ENCODE results near the gene IL24. TPM values are rescaled to one million over a fixed set of nuclear protein-coding genes. Genes with fewer than 3 reads are reported as not detected.

Gene IL24
- total and polyA plus RNA-seq, 3 donors from 2014 or later = not detected

- no peak overlapping the region for H3K4me3 ChIP-seq
- no peaks in the 10 kb centered on the region for H3K36me3 ChIP-seq (ENCODE audit: low read depth, missing control alignments)
- no peaks in the 10 kb centered on the region for H3K27me3 ChIP-seq
- H3K4me1 ChIP-seq = no peaks in the 10 kb centered on the region
- H3K9me3 ChIP-seq = no peaks in the 10 kb centered on the region
- intact Hi-C loops (cut with DNase I; ENCODE audit: low total_unique reads) = no loop called here
- WGBS, 2 donors = 88 to 91% methylated on average over 6 of the region's 6 CpGs
- TF ChIP-seq POLR2A (IDR thresholded peaks at IDR 0.05) (no peak), CTCF (IDR thresholded peaks at IDR 0.05) (no peak)
- DNase-seq = no peak
- no peak overlapping the region for H3K27ac ChIP-seq
Measured at GRCh38 chr1:206929524-206929923, 32.3 kb downstream of the IL24 start.

- DNase-seq = no peak
- intact Hi-C loops (cut with DNase I; ENCODE audit: low total_unique reads) = no loop called here
- TF ChIP-seq POLR2A (IDR thresholded peaks at IDR 0.05) = no peak
- no peak for TF ChIP-seq CTCF (IDR thresholded peaks at IDR 0.05)
- H3K36me3 ChIP-seq (ENCODE audit: low read depth, missing control alignments) = no peaks in the 10 kb centered on the region
- H3K27ac ChIP-seq = no peak overlapping the region
- 81 to 90% methylated on average over 17 of the region's 17 CpGs for WGBS, 2 donors
- H3K4me1 ChIP-seq = no peaks in the 10 kb centered on the region
- H3K27me3 ChIP-seq = no peaks in the 10 kb centered on the region
- no peaks in the 10 kb centered on the region for H3K9me3 ChIP-seq
- H3K4me3 ChIP-seq = no peak overlapping the region
Measured at GRCh38 chr1:206930210-206930798, 33.1 kb downstream of the IL24 start.

GRCh38 chr1:206931709-206932108, 34.5 kb downstream of the IL24 start:
- no peak for DNase-seq
- no peak overlapping the region for H3K27ac ChIP-seq
- no peak overlapping the region for H3K4me3 ChIP-seq
- WGBS, 2 donors = 81 to 94% methylated on average over 6 of the region's 6 CpGs
- no peaks in the 10 kb centered on the region for H3K9me3 ChIP-seq
- TF ChIP-seq POLR2A (IDR thresholded peaks at IDR 0.05) = no peak
- no peaks in the 10 kb centered on the region for H3K36me3 ChIP-seq (ENCODE audit: low read depth, missing control alignments)
- intact Hi-C loops (cut with DNase I; ENCODE audit: low total_unique reads) = no loop called here
- no peaks in the 10 kb centered on the region for H3K27me3 ChIP-seq
- no peaks in the 10 kb centered on the region for H3K4me1 ChIP-seq

GRCh38 chr1:206932177-206932576, 34.9 kb downstream of the IL24 start:
- no peaks in the 10 kb centered on the region for H3K27me3 ChIP-seq
- intact Hi-C loops (cut with DNase I; ENCODE audit: low total_unique reads) = no loop called here
- no peak overlapping the region for H3K27ac ChIP-seq
- H3K9me3 ChIP-seq = no peaks in the 10 kb centered on the region
- no peak for TF ChIP-seq CTCF (IDR thresholded peaks at IDR 0.05)
- no peak for TF ChIP-seq POLR2A (IDR thresholded peaks at IDR 0.05)
- DNase-seq = no peak
- H3K36me3 ChIP-seq (ENCODE audit: low read depth, missing control alignments) = no peaks in the 10 kb centered on the region
- H3K4me3 ChIP-seq = no peak overlapping the region
- WGBS, 2 donors = 50 to 63% methylated on average over 8 of the region's 8 CpGs
- H3K4me1 ChIP-seq = no peaks in the 10 kb centered on the region

GRCh38 chr1:206933333-206933945, 36.2 kb downstream of the IL24 start:
- H3K4me1 ChIP-seq = no peaks in the 10 kb centered on the region
- no peaks in the 10 kb centered on the region for H3K36me3 ChIP-seq (ENCODE audit: low read depth, missing control alignments)
- H3K27ac ChIP-seq = no peak overlapping the region
- WGBS, 2 donors = 82 to 85% methylated on average over 6 to 8 of the region's 8 CpGs
- DNase-seq = peak; percentile 40
- no peaks in the 10 kb centered on the region for H3K27me3 ChIP-seq
- no peak overlapping the region for H3K4me3 ChIP-seq
- intact Hi-C loops (cut with DNase I; ENCODE audit: low total_unique reads) = no loop called here
- no peaks in the 10 kb centered on the region for H3K9me3 ChIP-seq
- no peak for TF ChIP-seq POLR2A (IDR thresholded peaks at IDR 0.05)
- peak in 2 of 3 experiments; percentile 21 to 28 for TF ChIP-seq CTCF (IDR thresholded peaks at IDR 0.05)

Measured in testis (tissue), 3 donors.